Amniotic stem cell (primary cell): ENCODE data around the gene SAMHD1.
"Not testable (repeated sequence)": the region's sequence is repeated elsewhere in the genome, so short reads cannot be mapped to it uniquely, and the experiment has no call there.

Experiments
- DNase-seq: peaks from one replicate; lab custom pipeline; 2025; lab: John Stamatoyannopoulos, UW

The SAMHD1 gene

GRCh38 chr20:36851490-36851889 is 100.0 kb downstream of the SAMHD1 start:
- DNase-seq: no peak

GRCh38 chr20:36850759-36851158 is 100.7 kb downstream of the SAMHD1 start:
- no peak for DNase-seq

GRCh38 chr20:36849333-36850065 is 102.0 kb downstream of the SAMHD1 start:
- DNase-seq: no peak

GRCh38 chr20:36848677-36849076 is 102.8 kb downstream of the SAMHD1 start:
- no peak for DNase-seq

GRCh38 chr20:36848078-36848660 is 103.3 kb downstream of the SAMHD1 start:
- peak; percentile 45 for DNase-seq

- DNase-seq: no peak
Measured at GRCh38 chr20:36847710-36848040, 103.8 kb downstream of the SAMHD1 start.

GRCh38 chr20:36847009-36847709 is 104.3 kb downstream of the SAMHD1 start:
- DNase-seq: no peak

GRCh38 chr20:36845288-36845971 is 106.1 kb downstream of the SAMHD1 start:
- DNase-seq: no peak

GRCh38 chr20:36841030-36841429 is 110.5 kb downstream of the SAMHD1 start:
- not testable (repeated sequence) for DNase-seq
